ENCODE results near the gene GRPEL1. TPM values are rescaled to one million over a fixed set of nuclear protein-coding genes. Genes with fewer than 3 reads are reported as not detected.

The GRPEL1 gene
- total RNA-seq: 38.8 and 57.1 TPM in 2 replicates

GRCh38 chr4:7067452-7068278, at the start of gene GRPEL1:
Gene GRPEL1 (minus strand): TSS chr4:7068064. CDS start chr4:7068032, 32 bp downstream.

DNA sequence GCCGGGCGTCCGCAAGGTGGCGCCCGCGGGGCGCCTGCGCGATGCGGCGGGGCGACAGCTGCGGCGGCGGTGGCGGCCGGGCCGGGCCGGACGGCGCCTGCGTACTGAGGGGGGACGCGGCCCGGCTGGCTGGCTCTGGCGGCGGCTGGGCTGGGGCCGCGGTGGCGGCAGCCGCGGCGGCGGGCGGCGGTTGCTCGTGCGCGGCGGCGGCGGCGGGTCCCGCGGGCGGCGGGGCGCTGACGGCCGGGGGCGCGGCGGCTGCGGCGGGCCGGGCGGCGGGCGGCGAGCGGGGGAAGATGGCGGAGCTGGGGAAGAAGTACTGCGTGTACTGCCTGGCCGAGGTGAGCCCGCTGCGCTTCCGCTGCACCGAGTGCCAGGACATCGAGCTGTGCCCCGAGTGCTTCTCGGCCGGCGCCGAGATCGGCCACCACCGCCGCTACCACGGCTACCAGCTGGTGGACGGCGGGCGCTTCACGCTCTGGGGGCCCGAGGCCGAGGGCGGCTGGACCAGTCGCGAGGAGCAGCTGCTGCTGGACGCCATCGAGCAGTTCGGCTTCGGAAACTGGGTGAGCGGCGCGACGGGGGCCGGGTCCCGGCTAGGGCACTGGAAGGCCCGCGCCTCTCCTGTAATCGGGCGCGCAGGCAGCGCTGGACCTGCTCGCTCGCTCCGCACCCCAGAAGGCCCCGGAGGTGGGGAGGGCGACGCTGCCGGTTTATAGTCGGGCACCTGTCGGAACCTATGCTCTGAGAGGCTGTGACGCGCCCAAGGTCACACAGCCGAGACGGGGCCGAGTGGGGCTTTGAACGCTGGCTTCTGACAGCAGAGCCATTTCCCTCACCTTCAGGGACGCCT, 24.4 kb downstream of the GRPEL1 start, which contains the start of gene TADA2B:
TSS of gene TADA2B (plus strand) at position 89 of the 853 bp plus-strand sequence. CDS start at position 297, 208 bp downstream.

Other genes starting within 250 kb of the GRPEL1 start
- 113 and 127 TPM in 2 replicates for gene TBC1D14, start 158.2 kb downstream of the GRPEL1 start, total RNA-seq
- gene TADA2B, start 24.7 kb downstream of the GRPEL1 start, total RNA-seq: 11.1 and 12.0 TPM in 2 replicates
- gene SORCS2, start 124.5 kb upstream of the GRPEL1 start, total RNA-seq: under 0.01 and 0.48 TPM in 2 replicates

All from tracheal epithelial cell (primary cell).